AG04450 (cell line): ENCODE data around the gene MAP4K5. TPM values are rescaled to one million over a fixed set of nuclear protein-coding genes. Genes with fewer than 3 reads are reported as not detected.

Source experiments
- CTCF ChIA-PET: fragments of 300-600, 350-600 bp; formaldehyde crosslinking; extraction: SDS; loops from one replicate; lab custom pipeline; 2022; ENCODE audit warnings: antibody characterized with exemption, inconsistent platforms; lab: Charles Lee
- POLR2A ChIA-PET: fragments of 350-600 bp; formaldehyde crosslinking; extraction: SDS; loops from one replicate; lab custom pipeline; 2021; ENCODE audit warnings: antibody characterized with exemption, inconsistent platforms; lab: Yijun Ruan, JAX
- DNase-seq: peaks from one replicate; pipeline ENCODE4 v3.0.0-alpha.2; 2011; ENCODE audit warnings: low read depth, low spot score
- H3K27ac ChIP-seq: one replicate; pipeline ENCODE4 v1.5.1; 2012; ENCODE audit warnings: low read depth, low read length, control low read depth
- H3K27me3 ChIP-seq: one replicate; pipeline ENCODE4 v1.6.0; 2012; ENCODE audit warnings: low read length; ENCODE audit not compliant: control insufficient read depth, insufficient read depth
- H3K4me3 ChIP-seq: 2 replicates; pipeline ENCODE4 v1.5.1; 2011; ENCODE audit warnings: mild to moderate bottlenecking, low read depth, low read length, control low read depth
- H3K9me3 ChIP-seq: 2 replicates; pipeline ENCODE4 v1.5.1; 2012; ENCODE audit warnings: low read length; ENCODE audit not compliant: control insufficient read depth, insufficient read depth
- CTCF ChIP-seq: IDR thresholded peaks from 2 replicates; pipeline ENCODE4 v1.5.1; 2011; ENCODE audit warnings: low read depth, low read length, control low read depth, inconsistent platforms
- polyA plus RNA-seq: library from polyadenylated mRNA; depleted of rRNA; stranded (reverse); fragments of >200 nt; gene quantifications from 2 replicates; pipeline ENCODE4 v1.2.3, GENCODE V29; 2011

MAP4K5 gene
- polyA plus RNA-seq, 1 experiment = 35.4 TPM

GRCh38 chr14:50533806-50534205 is 1.4 kb upstream of the MAP4K5 start:
- TF ChIP-seq CTCF = no peak
- Histone ChIP-seq H3K4me3 (no peak overlapping the region), H3K27me3 (no peaks in the 10 kb centered on the region), H3K9me3 (no peaks in the 10 kb centered on the region; the same call in 1 of the 2 replicates), H3K27ac (no peak overlapping the region)
- no peak for DNase-seq
- CTCF ChIA-PET = interaction anchor here (1.0 kb wide), 1 partner anchor 213 kb away, joined by 4 read pairs; no protein-coding TSS in a partner anchor
- POLR2A ChIA-PET = no interaction called here

- DNase-seq = no peak
- H3K27ac ChIP-seq = no peak overlapping the region
- TF ChIP-seq CTCF = no peak
- H3K27me3 ChIP-seq = no peaks in the 10 kb centered on the region
- H3K9me3 ChIP-seq = no peaks in the 10 kb centered on the region; the same call in 1 of the 2 replicates
- POLR2A ChIA-PET = no interaction called here
- peak overlapping the region; percentile 61; the same call in 1 of the 2 replicates for H3K4me3 ChIP-seq
- CTCF ChIA-PET = interaction anchor here (0.6 to 1.0 kb wide), 2 partner anchors 212 to 283 kb away, joined by 4 to 8 read pairs; no protein-coding TSS in a partner anchor
These were observed 904 bp upstream of the MAP4K5 start for GRCh38 chr14:50533241-50533705.

- Histone ChIP-seq H3K27ac (peak overlapping the region; percentile 79), H3K27me3 (no peaks in the 10 kb centered on the region), H3K4me3 (peak overlapping the region; percentile 80), H3K9me3 (no peaks in the 10 kb centered on the region)
- CTCF ChIA-PET = interaction anchor here (0.5 to 2.0 kb wide), 7 partner anchors 211 to 1008 kb away, joined by 3 to 14 read pairs (median 4); no protein-coding TSS in a partner anchor
- TF ChIP-seq CTCF = no peak
- POLR2A ChIA-PET = interaction anchor here (1.0 kb wide), 1 partner anchor 244 kb away, joined by 3 read pairs; no protein-coding TSS in a partner anchor
- DNase-seq = no peak
These were observed 521 bp downstream of the MAP4K5 start for GRCh38 chr14:50531595-50532501.

- no peak for DNase-seq
- POLR2A ChIA-PET = no interaction called here
- H3K4me3 ChIP-seq = peak overlapping the region; percentile 80
- H3K27ac ChIP-seq = no peak overlapping the region
- no peaks in the 10 kb centered on the region for H3K27me3 ChIP-seq
- CTCF ChIA-PET = interaction anchor here (1.7 to 2.0 kb wide), 2 partner anchors 210 to 213 kb away, joined by 7 to 14 read pairs; no protein-coding TSS in a partner anchor
- TF ChIP-seq CTCF = no peak
- no peaks in the 10 kb centered on the region for H3K9me3 ChIP-seq
These were observed 1.5 kb downstream of the MAP4K5 start for GRCh38 chr14:50530794-50531365.
